Measurements from ENCODE around the gene CIRBP.

GRCh38 chr19:1247748-1248138, 21.4 kb upstream of the CIRBP start:
- TF ChIP-seq CTCF (conservative IDR thresholded peaks at IDR 0.05; ENCODE audit: low read depth, low read length) = no peak
- TF ChIP-seq EZH2 (IDR thresholded peaks at IDR 0.05; ENCODE audit: borderline replicate concordance, low read depth, low read length, poor library complexity, severe bottlenecking) = no peak

All from A673 (cell line).